ENCODE data around the gene POU6F2.

Gene POU6F2

DNA sequence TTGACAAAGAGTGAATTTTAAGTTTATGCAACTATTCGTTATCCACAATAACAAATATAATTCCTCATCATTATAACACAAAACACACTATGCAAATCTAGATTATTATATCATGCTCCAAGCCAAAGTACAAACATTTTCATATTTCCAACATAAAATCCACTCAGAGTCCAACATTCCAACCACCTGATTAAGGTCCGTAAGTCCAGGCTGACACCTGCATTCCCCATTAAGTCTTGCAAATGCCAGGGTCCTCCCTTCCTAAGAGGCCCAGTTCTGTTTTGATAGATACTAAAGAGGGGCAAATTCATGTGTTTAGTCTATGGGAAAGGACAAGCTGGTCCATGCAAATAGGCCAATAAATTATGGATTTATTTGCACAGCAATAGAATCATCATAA is 206.1 kb downstream of the POU6F2 start:
- H3K79me2 ChIP-seq (ENCODE audit: control insufficient read depth, low read length) = no peaks in the 10 kb centered on the region

DNA sequence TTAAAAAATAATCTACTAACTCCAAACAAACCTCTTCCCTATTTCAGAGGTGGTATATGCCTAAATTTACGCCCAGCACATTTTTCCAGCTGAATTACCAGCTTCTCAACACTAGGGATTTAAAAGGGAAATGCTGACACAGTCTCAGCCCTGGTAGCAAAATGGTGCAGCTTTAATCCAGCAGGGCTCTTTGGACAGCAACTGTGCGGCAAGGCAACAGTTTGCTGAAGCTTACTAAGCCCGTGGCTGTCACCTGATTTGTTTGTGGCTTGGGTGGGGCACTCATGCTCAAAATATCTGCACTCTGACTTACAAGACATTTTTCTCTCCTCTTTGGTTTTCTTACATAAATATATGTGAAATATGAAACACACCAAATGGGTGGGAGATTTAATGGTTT is 206.7 kb downstream of the POU6F2 start:
- Histone ChIP-seq H3K36me3 (ENCODE audit: control insufficient read depth, low read length) (no peaks in the 10 kb centered on the region), H3K27ac (ENCODE audit: low read depth, low read length) (no peak overlapping the region), H3K79me2 (ENCODE audit: control insufficient read depth, low read length) (no peaks in the 10 kb centered on the region), H3K9me3 (ENCODE audit: control insufficient read depth, insufficient read depth, low read length) (no peaks in the 10 kb centered on the region), H3F3A (ENCODE audit: control insufficient read depth, insufficient read depth) (no peaks in the 10 kb centered on the region), H3K9me2 (replicated peaks; ENCODE audit: control insufficient read depth, low read length) (no peaks in the 10 kb centered on the region), H3K4me3 (ENCODE audit: low read length) (no peak overlapping the region), H3K4me2 (ENCODE audit: low read length) (no peak overlapping the region), H3K4me1 (ENCODE audit: control insufficient read depth, low read length) (no peaks in the 10 kb centered on the region), H3K27me3 (ENCODE audit: control insufficient read depth, low read length) (no peaks in the 10 kb centered on the region), H4K20me1 (ENCODE audit: control insufficient read depth, insufficient read depth, low read depth, low read length) (no peaks in the 10 kb centered on the region)
- TF ChIP-seq, protein P1, sequence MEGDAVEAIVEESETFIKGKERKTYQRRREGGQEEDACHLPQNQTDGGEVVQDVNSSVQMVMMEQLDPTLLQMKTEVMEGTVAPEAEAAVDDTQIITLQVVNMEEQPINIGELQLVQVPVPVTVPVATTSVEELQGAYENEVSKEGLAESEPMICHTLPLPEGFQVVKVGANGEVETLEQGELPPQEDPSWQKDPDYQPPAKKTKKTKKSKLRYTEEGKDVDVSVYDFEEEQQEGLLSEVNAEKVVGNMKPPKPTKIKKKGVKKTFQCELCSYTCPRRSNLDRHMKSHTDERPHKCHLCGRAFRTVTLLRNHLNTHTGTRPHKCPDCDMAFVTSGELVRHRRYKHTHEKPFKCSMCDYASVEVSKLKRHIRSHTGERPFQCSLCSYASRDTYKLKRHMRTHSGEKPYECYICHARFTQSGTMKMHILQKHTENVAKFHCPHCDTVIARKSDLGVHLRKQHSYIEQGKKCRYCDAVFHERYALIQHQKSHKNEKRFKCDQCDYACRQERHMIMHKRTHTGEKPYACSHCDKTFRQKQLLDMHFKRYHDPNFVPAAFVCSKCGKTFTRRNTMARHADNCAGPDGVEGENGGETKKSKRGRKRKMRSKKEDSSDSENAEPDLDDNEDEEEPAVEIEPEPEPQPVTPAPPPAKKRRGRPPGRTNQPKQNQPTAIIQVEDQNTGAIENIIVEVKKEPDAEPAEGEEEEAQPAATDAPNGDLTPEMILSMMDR (IDR thresholded peaks at IDR 0.05; ENCODE audit: low read depth, low read length, poor library complexity, severe bottlenecking) = no peak
- TF ChIP-seq EZH2phosphoT487 (IDR thresholded peaks at IDR 0.05; ENCODE audit: borderline replicate concordance, low read length) = no peak

More for the DNA sequence above, 206.1 kb downstream of the POU6F2 start:
- H3F3A ChIP-seq (ENCODE audit: control insufficient read depth, insufficient read depth) = no peaks in the 10 kb centered on the region
- H3K4me3 ChIP-seq (ENCODE audit: low read length) = no peak overlapping the region
- no peaks in the 10 kb centered on the region for H3K9me3 ChIP-seq (ENCODE audit: control insufficient read depth, insufficient read depth, low read length)
- H3K4me2 ChIP-seq (ENCODE audit: low read length) = no peak overlapping the region
- H3K4me1 ChIP-seq (ENCODE audit: control insufficient read depth, low read length) = no peaks in the 10 kb centered on the region
- no peak for TF ChIP-seq EZH2phosphoT487 (IDR thresholded peaks at IDR 0.05; ENCODE audit: borderline replicate concordance, low read length)
- TF ChIP-seq, protein P1 (IDR thresholded peaks at IDR 0.05; ENCODE audit: low read depth, low read length, poor library complexity, severe bottlenecking) = no peak
- H3K27me3 ChIP-seq (ENCODE audit: control insufficient read depth, low read length) = no peaks in the 10 kb centered on the region
- no peak overlapping the region for H3K27ac ChIP-seq (ENCODE audit: low read depth, low read length)
- no peaks in the 10 kb centered on the region for H3K9me2 ChIP-seq (replicated peaks; ENCODE audit: control insufficient read depth, low read length)
- no peaks in the 10 kb centered on the region for H3K36me3 ChIP-seq (ENCODE audit: control insufficient read depth, low read length)
- H4K20me1 ChIP-seq (ENCODE audit: control insufficient read depth, insufficient read depth, low read depth, low read length) = no peaks in the 10 kb centered on the region

DNA sequence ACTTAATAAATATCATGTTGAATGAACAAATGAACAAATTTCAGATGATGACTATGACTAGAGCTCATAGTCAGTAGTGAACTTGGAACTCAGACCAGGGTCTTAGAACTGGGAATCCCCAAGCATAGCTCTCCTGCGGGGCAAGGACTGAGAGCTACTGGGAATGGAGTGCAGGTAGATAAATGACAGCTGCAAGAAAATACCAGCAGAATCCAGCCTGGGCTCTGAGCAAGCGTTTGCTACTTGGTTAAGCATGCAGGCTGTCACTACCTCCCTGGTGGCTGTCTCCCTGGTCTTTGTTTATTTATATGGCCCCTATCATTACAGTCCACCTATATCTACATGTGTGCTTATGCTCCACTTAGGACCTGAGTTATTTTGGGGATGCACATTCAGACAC is 208.4 kb downstream of the POU6F2 start:
- no peaks in the 10 kb centered on the region for H3K9me2 ChIP-seq (replicated peaks; ENCODE audit: control insufficient read depth, low read length)
- H3F3A ChIP-seq (ENCODE audit: control insufficient read depth, insufficient read depth) = no peaks in the 10 kb centered on the region
- no peaks in the 10 kb centered on the region for H3K9me3 ChIP-seq (ENCODE audit: control insufficient read depth, insufficient read depth, low read length)
- no peaks in the 10 kb centered on the region for H4K20me1 ChIP-seq (ENCODE audit: control insufficient read depth, insufficient read depth, low read depth, low read length)
- no peak overlapping the region for H3K4me2 ChIP-seq (ENCODE audit: low read length)
- H3K27me3 ChIP-seq (ENCODE audit: control insufficient read depth, low read length) = no peaks in the 10 kb centered on the region
- no peaks in the 10 kb centered on the region for H3K36me3 ChIP-seq (ENCODE audit: control insufficient read depth, low read length)
- TF ChIP-seq EZH2phosphoT487 (IDR thresholded peaks at IDR 0.05; ENCODE audit: borderline replicate concordance, low read length) = no peak
- TF ChIP-seq, protein P1 (IDR thresholded peaks at IDR 0.05; ENCODE audit: low read depth, low read length, poor library complexity, severe bottlenecking) = no peak
- H3K27ac ChIP-seq (ENCODE audit: low read depth, low read length) = no peak overlapping the region
- no peaks in the 10 kb centered on the region for H3K4me1 ChIP-seq (ENCODE audit: control insufficient read depth, low read length)
- H3K79me2 ChIP-seq (ENCODE audit: control insufficient read depth, low read length) = no peaks in the 10 kb centered on the region
- H3K4me3 ChIP-seq (ENCODE audit: low read length) = no peak overlapping the region

DNA sequence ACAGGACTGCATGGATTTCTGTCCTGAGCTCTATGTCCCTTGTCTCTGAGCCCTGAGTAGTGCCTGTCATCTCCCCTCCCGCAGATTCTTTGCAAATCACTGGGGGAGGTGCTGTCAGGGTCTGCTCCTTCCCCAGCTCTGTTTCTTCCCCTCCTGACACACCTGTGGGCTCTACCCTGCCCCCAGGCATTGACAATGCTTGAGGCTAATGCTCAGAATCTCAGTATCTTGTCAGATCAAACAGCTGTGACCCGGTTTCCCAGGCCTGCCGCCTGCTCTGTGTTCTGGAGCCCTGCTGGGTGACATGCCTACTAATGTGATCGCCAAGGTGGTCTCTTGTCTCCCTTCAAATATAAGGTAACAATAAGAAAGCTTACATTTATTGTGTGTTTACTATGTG is 209.0 kb downstream of the POU6F2 start:
- Histone ChIP-seq H3K9me3 (ENCODE audit: control insufficient read depth, insufficient read depth, low read length) (no peaks in the 10 kb centered on the region), H4K20me1 (ENCODE audit: control insufficient read depth, insufficient read depth, low read depth, low read length) (no peaks in the 10 kb centered on the region), H3K4me2 (ENCODE audit: low read length) (no peak overlapping the region), H3K4me1 (ENCODE audit: control insufficient read depth, low read length) (no peaks in the 10 kb centered on the region), H3K79me2 (ENCODE audit: control insufficient read depth, low read length) (no peaks in the 10 kb centered on the region), H3K4me3 (ENCODE audit: low read length) (no peak overlapping the region), H3K27ac (ENCODE audit: low read depth, low read length) (no peak overlapping the region), H3K9me2 (replicated peaks; ENCODE audit: control insufficient read depth, low read length) (no peaks in the 10 kb centered on the region), H3K27me3 (ENCODE audit: control insufficient read depth, low read length) (no peaks in the 10 kb centered on the region), H3K36me3 (ENCODE audit: control insufficient read depth, low read length) (no peaks in the 10 kb centered on the region), H3F3A (ENCODE audit: control insufficient read depth, insufficient read depth) (no peaks in the 10 kb centered on the region)
- TF ChIP-seq EZH2phosphoT487 (IDR thresholded peaks at IDR 0.05; ENCODE audit: borderline replicate concordance, low read length) = no peak
- TF ChIP-seq, protein P1 (IDR thresholded peaks at IDR 0.05; ENCODE audit: low read depth, low read length, poor library complexity, severe bottlenecking) = no peak

Data from DOHH2 (cell line).